GM19043 (cell line): ENCODE results near the gene EPS15.

Source experiments
- ATAC-seq: cut with Tn5 transposase; IDR thresholded peaks from one replicate; pipeline ENCODE4 v1.9.1; 2021; ENCODE audit warnings: low read depth; ENCODE audit not compliant: unreplicated experiment

Gene EPS15

DNA sequence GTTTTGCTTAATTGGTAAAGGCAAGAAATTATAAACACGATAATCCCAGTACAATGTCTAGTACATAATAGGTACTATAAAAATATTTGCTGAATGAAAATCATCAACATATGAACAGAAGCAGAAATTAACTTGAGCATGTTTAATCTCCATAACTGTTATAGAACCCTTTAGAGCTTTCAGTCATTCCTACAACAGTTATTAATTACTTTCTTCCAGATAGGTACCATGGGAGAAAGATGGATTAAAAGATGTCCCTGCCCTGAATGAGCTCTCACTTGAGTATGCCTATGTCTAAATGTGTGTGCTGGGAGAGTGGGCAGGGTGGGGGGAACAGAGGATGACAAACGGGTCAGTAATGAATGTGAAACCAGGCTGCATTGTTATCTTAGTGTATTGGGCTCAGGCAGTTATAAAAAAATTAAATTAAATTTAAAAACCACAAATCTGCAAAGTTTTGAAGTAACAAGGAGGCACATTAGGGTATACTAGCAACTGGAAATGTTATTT is 2.4 kb downstream of the EPS15 start:
- ATAC-seq, result no peak

DNA sequence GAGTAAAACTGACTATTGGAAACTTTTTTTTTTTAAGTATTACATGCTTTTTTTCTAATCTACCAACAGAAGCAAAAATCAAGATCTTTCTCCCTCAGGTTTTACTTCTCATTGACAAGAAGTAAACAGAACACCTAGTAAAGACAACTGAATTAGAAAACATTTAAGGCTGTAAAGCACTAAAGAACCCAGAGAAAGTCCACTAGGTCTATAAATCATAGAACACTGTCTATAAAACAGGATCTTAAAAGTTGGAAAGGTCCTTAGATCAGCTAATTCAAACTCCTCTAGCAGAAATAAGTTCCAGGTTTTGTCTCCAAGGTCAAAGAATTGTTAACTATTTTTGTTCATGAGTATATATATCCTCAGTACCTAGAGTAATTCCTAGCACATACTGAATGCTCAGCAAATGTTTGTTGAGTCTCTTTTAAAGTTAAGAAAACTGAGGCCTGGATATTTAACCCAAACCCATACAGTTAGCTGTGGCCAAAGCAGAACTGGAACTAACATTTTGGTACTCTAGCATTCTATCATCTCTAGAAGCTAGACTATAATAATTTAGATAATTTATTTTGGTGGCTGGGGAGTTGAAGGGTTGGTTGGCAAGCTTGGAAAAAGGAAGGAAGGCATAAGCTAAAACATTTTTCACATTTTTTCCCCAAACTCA is 3.0 kb downstream of the EPS15 start:
- no peak for ATAC-seq

DNA sequence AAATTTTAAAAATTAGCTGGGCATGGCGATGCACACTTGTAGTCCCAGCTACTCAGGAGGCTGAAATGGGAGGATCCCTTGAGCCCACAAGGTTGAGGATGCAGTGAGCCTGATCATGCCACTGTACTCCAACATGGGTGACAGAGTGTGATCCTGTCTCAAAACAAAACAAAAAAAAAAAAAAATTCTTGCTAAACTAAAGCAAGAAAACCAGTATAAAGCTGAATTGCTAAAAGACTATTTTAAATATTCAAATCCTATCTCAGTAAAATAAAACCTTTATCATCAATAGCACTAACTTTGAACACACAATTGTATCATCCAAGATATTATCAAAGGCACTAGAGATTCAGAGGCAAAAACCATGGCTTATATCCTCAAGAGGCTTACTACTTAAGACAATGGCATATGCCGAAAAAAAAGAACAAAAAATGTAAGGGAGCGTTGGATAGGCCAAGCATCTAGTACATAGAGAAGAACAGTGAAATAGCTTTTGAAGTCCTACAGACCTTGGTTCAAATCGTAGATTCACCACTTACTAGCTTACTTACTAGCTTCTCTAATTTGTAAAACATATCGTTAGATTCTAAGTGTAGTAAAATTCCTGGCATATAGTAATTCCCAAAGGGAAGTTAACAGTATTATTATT is 3.6 kb downstream of the EPS15 start:
- ATAC-seq, result no peak

DNA sequence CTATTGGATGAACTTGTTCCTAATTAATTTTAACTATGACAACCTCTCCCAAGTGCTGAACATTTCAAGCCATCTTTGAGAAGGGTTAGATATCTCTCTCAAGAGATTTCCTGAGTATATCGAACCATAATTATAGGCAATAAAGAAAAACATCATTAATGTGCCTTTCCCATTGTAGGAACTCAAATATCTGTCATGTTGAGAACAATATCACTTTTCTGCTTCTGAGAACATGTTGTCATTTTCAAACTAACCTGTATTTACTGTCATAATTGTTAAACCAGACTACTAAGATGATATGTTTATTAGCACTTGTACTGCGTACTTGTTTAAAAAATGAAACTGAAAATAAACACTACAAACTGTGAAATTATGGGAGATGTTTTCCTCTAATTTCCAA is 4.3 kb downstream of the EPS15 start:
- no peak for ATAC-seq

DNA sequence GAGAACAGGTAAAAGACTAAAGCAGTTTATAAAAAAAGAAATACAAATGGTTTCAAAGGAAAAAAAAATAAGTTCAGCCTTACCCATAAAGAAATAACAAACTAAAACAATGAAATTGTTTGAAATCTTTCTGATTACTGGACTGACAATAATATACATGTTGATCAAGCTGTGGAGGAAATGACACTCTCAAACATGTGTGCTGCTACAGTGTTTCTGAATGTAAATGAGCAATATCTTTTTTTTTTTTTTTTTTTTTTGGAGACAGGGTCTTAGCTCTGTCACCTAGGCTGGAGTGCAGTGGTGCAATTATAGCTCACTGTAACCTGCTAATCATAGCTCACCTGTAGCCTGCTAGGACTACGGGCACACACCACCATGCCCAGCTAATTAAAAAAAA is 6.5 kb downstream of the EPS15 start:
- no peak for ATAC-seq

DNA sequence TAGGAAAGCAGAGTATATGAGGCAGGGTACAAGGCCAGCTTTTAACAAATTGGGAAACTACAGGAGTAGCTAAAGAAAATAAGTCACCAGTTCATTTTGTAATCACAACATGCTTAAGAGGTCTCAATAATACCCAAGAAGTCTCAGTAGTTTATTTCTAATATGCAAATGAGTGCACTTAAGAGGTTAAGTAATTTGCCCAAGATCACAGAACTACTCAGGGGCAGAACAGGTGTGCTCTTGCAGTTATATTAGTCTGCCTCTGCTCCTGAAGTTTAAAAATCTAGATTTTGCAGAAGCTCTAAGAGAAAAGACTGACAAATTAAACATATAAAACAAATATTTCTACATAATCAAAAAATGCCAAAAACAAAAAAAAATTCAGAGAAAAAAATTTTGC is 6.9 kb downstream of the EPS15 start:
- ATAC-seq, result no peak

DNA sequence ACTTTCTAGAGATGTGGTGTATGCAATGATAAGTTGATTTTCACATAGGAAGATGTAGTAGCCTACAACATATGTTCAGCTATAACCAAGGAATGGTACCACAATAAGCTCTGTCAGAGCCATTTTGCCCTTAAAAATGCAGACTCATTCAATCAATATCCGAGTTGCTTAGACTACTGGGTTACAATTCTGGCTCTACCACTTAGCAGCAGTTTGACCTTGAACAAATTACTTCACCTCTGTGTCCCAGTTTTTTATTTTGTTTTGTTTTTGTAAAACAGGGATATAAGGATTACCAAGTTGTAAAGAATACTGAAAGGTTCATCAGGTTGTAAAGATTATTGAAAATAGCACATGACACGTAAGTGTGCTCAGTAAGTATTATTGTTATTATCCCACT is 9.3 kb downstream of the EPS15 start:
- no peak for ATAC-seq

DNA sequence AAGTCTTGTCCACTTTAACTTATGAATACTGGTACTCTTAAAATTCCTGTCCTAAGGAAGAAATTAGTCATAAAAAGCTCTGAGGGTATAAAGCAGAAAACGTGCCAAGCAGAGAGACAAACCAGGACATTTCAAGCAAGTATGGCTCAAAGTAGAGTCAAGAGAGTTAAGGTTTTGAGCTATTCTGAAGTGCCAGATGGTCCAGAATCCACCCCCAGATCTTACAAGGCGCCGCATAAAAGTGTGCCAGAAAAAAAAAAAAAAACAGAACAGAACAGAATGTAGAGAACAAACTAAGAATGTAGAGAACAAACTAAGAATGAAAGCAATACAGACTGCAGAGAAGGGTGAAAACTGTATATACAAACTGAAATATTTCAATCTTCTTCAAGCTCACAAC is 12.5 kb downstream of the EPS15 start:
- no peak for ATAC-seq

DNA sequence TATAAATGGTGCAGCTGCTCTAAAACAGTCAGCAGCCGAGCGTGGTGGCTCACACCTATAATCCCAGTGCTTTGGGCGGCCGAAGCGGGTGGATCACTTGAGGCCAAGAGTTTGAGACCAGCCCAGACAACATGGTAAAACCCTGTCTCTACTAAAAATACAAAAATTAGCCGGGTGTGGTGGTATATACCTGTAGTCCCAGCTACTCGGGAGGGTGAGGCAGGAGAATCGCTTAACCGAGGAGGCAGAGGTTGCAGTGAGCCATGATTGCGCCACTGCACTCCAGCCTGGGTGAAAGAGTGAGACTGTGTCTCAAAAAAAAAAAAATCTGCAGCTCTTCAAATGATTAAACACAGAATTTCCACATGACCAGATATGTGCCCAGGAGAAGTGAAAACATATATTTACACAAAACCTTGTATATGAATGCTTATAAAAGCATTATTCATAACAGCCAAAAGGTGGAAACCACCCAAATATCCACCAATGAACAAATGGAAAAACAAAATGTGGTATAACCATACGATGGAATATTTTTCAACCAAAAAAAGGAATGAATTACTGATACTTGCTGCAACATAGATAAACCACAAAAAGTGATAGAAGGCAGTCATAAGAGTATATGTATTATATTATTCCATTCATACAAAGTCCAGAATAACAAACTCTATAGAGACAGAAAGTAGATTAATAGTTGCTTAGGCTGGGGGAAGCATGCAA is 14.1 kb downstream of the EPS15 start:
- peak; percentile 42 for ATAC-seq

DNA sequence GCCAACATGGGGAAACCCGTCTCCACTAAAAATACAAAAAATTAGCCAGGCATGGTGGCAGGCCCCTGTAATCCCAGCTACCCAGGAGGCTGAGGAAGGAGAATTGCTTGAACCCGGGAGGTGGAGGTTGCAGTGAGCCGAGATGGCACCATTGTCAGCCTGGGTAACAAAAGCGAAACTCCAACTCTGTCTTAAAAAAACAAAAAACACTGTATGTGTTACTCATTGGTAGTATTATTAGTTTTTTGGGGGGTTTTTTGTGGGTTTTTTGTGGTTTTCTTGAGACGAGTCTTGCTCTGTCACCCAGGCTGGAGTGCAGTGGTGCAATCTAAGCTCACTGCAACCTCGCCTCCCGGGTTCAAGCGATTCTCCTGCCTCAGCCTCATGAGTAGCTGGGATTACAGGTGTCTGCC is 17.8 kb downstream of the EPS15 start:
- ATAC-seq, result peak; percentile 68

DNA sequence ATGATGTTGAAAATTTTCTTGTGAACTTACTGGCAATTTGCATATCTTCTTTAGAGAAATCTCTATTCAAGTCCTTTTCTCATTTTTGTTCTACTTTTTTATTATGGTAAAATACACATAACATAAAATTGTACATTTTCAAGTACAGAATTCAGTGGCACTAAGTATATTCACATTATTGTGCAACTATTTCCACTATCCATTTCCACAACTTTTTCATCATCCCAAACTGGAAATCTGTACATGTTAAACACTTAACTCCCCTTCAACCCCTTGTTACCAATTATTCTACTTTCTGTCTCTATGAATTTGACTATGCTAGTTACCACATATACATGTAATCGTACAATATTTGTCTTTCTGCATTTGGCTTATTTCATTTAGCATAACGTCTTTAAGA is 19.4 kb downstream of the EPS15 start:
- no peak for ATAC-seq

DNA sequence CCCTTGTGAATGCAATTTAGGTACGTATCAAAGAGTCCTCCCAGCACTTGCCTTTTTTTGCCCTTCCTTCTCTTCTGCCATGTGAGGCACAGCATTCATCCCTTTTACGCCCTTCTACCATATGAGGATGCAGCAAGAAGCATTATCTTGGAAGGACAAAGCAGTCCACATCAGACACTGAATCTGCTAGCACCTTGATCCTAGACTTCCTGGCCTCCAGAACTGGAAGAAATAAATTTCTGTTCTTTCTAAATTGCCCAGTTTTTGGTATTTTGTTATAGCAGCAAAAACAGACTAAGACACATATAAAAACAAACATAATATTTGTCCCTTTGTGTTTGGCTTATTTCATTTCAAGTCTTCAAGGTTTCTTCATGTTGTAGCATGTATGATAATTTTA is 20.1 kb downstream of the EPS15 start:
- ATAC-seq, result no peak

DNA sequence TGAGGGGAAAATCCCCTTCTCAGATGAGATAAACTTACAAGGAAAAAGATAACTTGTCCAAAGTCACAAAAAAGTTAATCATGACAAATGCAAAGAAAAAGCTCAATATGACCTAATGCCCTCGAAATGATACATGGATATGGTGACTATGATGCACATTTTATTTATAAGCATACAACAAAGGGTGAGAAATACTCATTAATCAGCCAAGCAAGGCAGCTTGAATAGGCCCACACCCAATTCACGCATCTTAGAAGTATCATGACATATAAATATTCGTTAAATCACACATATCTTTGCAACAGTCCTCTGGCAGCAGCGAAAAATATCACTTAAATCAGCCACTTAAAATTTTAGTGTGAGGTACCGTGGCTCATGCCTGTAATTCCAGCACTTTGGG is 21.7 kb downstream of the EPS15 start:
- ATAC-seq, result no peak

DNA sequence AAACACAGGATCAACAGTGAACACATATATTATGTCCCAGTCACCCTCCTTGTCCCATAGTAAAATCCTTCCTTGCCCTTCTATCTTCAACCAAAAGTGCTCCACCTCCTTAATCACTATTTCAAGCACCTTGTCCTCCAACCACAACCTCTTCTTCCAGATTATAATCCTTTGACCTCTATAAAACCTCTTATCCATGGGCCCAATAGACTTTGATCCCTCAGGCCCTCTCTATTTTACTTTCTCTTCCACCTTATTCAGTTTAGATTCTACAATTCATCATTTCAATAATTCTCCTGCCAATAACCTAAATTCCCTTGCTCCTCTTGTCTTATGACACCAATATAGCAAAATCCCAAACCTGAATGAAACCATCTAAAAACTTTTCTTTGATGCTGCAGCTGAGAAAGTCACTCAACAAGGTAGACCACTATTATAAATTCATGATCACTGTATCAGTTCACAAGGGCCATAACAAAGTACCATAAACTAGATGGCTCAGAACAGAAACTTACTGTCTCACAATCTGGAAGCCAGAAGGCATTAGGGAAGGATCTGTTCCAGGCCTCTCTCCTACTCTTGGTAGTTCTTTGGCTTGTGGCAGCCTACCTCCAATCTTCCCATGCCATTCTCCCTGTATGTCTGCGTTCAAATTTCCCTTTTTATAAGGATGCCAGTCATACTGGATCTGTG is 24.8 kb downstream of the EPS15 start:
- ATAC-seq, result no peak

DNA sequence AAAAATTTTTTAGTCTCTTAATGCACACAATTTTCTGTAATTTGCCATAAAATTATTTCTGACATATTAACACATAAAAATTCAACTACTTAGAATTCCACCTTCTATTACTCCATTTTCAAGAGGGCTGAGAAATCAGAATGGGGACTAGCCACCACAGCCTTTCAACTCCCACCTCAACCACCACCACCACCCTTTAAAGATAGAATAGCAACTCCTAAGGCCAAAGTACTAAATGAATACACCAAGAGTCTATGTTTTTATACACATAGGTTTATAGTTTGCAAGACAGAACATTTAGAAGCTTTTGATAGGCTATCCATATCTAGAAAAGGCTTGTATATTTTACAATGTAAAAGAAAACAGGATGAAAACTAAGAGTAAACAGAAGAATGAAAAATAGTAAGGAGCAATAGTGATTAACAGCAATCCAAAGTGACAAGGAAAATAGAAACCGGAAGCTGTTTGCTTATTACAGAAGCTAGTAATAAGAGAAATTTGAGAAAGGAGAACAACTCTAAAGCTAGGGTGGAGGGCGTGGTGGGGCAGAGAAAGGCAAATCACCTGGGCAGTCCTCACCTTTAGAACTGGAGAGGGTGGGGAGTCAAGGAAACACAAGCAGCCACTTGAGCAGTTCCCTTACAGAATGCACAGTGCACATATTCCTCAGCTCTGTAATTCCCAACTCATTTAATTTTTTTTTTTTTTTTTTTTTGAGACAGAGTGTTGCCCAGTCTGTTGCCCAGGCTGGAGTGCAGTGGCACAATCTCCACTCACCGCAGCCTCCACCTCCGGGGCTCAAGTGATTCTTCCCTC is 27.7 kb downstream of the EPS15 start:
- peak; percentile 42 for ATAC-seq

DNA sequence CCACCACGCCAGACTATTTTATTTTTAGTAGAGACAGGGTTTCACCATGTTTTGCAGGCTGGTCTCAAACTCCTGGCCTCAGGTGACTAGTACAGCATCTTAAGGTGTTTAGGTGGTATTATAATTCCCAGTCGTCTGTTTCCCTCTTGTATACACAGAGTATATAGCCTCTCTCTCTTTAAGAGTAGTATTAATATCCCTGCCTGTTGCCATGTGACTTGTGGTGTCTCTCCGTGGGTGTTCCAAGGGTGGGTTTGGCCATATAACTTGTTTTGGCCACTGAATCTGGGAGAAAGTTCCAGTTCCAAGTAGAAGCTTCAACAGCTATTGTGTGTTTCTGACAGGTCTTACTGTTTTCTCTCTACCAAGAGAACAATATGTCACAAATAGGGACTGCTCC is 29.6 kb downstream of the EPS15 start:
- no peak for ATAC-seq

DNA sequence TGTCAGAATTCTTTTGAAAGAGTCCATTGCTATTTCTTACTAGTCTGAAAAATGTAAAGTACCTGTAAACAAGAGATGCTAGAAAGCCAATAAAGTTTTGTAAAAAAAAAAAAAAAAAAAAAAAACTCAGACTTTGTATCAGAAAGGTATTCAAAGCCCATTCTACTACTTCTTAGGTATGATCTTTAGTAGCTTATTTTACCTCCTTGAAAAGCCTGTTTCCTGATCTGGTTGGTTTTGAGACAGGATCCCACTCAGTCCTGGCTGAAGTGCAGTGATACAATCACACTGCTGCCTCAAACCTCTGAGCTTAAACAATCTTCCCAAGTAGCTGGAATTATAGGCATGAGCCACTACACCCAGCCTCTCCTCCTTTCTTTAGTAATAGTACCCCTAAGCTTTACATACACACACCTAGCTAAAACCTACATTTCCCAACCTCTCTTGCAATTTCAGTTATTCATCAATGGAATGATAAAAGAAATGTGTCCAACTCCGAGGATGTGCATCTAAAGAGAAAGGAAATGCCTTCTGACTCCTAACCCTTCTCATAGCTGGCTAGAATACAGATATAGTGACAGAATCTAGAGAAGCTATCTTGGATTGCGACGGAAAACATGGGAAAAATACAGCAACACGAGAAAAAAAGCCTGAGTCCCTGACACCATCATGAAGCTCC is 30.6 kb downstream of the EPS15 start:
- no peak for ATAC-seq

DNA sequence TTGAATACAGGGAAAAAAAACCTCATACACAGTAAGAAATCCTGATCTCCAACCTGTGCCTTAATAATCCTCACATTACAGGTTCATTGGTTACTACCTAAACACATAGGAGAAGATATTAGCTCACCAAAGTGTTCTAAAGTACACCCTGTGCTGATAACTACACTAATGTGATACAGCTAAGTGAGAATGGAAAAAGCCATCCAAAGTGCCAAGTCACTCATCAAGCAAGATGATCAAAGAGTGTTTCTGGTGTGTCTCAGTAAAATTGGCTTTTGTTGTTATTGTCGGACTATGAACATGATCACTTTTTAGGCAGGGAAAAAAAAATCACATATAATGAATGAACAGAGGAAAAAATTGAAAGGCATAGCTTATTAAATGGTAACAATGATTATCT is 31.4 kb downstream of the EPS15 start:
- no peak for ATAC-seq

DNA sequence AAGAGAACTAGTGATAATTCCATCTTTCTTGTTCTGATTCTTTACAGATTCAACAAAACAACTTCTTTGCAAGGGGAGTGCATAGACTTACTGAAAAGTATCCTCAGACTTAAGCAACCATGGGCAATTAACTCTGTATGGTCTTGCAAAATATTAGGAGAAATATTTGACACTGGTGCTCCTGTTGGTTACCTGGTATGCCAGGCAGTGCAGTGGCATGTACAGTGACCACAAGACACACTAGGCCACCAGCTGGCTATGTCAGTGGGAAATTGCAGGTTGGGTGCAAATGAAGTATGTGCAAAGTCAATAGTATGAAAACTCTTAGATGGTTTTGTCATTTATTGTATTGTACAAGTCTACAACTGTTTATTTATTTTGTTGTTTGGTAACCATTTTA is 34.5 kb downstream of the EPS15 start:
- no peak for ATAC-seq

DNA sequence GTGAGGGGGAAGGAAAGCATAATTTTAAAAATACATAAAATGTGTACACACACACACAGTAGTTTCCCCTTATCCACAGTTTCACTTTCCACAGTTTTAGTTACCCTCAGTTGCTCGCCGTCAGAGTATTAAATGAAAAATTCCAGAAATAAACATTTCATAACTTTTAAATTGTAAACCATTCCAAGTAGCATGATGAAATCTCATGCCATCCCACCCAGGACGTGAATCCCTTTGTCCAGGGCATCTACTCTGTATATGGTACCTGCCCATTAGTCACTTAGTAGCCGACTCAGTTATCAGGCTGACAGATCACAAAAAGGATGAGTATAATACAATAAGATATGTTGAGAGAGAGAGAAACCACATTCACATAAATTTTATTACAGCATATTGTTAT is 36.2 kb downstream of the EPS15 start:
- no peak for ATAC-seq
